PC-3 (cell line): Measurements from ENCODE around the gene PRRC2B. TPM values are rescaled to one million over a fixed set of nuclear protein-coding genes. Genes with fewer than 3 reads are reported as not detected.

Experiments used
- ATAC-seq: fragments of 200-7000 bp; cut with Tn5 transposase; 2 replicates; pipeline ENCODE4 v1.9.1; 2020; ENCODE audit warnings: mild to moderate bottlenecking, moderate library complexity
- BruUV-seq: library from RNA; stranded (reverse); fragments of 400-500 nt; replicated peaks from 2 replicates; lab custom pipeline; 2021; lab: Mats Ljungman, UMichigan
- CTCF ChIA-PET: fragments of 300-600 bp; sonication (Branson Sonifier 250); formaldehyde crosslinking; loops from one replicate; lab custom pipeline; 2022; ENCODE audit warnings: antibody characterized with exemption; lab: Charles Lee
- POLR2A ChIA-PET: fragments of 300-600 bp; sonication (Branson Sonifier 250); formaldehyde crosslinking; loops from one replicate; lab custom pipeline; 2022; ENCODE audit warnings: antibody characterized with exemption; ENCODE audit not compliant: unreplicated experiment; lab: Charles Lee
- DNase-seq: peaks from one replicate; pipeline ENCODE4 v3.0.0-alpha.2; 2015
- H2AFZ ChIP-seq: fragments of 300-600 bp; sonication (generic); 2 replicates; pipeline ENCODE4 v1.6.0; 2016; ENCODE audit warnings: antibody characterized with exemption, low read length
- H3F3A ChIP-seq: fragments of 300-600 bp; sonication (generic); one replicate; pipeline ENCODE4 v1.6.0; 2017; ENCODE audit warnings: antibody characterized with exemption, low read length, control low read depth, mild to moderate bottlenecking; ENCODE audit not compliant: unreplicated experiment
- H3K27ac ChIP-seq: fragments of 300-600 bp; sonication (generic); 2 replicates; pipeline ENCODE4 v1.5.1; 2016; ENCODE audit warnings: mild to moderate bottlenecking, low read length
- H3K27me3 ChIP-seq: fragments of 300-600 bp; sonication (generic); 2 replicates; pipeline ENCODE4 v1.6.1; 2016; ENCODE audit warnings: low read length, mixed read lengths
- H3K36me3 ChIP-seq: fragments of 300-600 bp; sonication (generic); 2 replicates; pipeline ENCODE4 v1.6.1; 2016; ENCODE audit warnings: low read depth, mixed run types, low read length, mixed read lengths
- H3K4me1 ChIP-seq: fragments of 300-600 bp; sonication (generic); 2 replicates; pipeline ENCODE4 v1.5.1; 2016; ENCODE audit warnings: low read length; ENCODE audit not compliant: insufficient read depth
- H3K4me2 ChIP-seq: fragments of 300-600 bp; sonication (generic); 2 replicates; pipeline ENCODE4 v1.6.0; 2016; ENCODE audit warnings: low read length
- H3K4me3 ChIP-seq: fragments of 300-600 bp; sonication (generic); 2 replicates; pipeline ENCODE4 v1.5.1; 2016; ENCODE audit warnings: mild to moderate bottlenecking, low read length, mixed read lengths
- H3K79me2 ChIP-seq: fragments of 300-600 bp; sonication (generic); 2 replicates; pipeline ENCODE4 v1.6.1; 2017; ENCODE audit warnings: low read length, mixed read lengths
- H3K9ac ChIP-seq: fragments of 300-600 bp; sonication (generic); 2 replicates; pipeline ENCODE4 v1.6.0; 2016; ENCODE audit warnings: mild to moderate bottlenecking, low read length
- H3K9me2 ChIP-seq: fragments of 300-600 bp; sonication (generic); replicated peaks from 2 replicates; pipeline ENCODE4 v1.6.1; 2016; ENCODE audit warnings: mixed run types, low read length, mixed read lengths
- H3K9me3 ChIP-seq: fragments of 300-600 bp; sonication (generic); 2 replicates; pipeline ENCODE4 v1.6.1; 2016; ENCODE audit warnings: low read length, mixed read lengths
- H4K20me1 ChIP-seq: fragments of 300-600 bp; sonication (generic); 2 replicates; pipeline ENCODE4 v1.6.1; 2016; ENCODE audit warnings: low read length, mixed read lengths
- EZH2 ChIP-seq: fragments of 300-600 bp; sonication (generic); IDR thresholded peaks from one replicate; pipeline ENCODE4 v1.6.1; 2017; ENCODE audit warnings: antibody characterized with exemption, mild to moderate bottlenecking, low read length; ENCODE audit not compliant: unreplicated experiment
- EZH2phosphoT487 ChIP-seq: fragments of 300-600 bp; sonication (generic); IDR thresholded peaks from 2 replicates; pipeline ENCODE4 v1.6.1; 2018; ENCODE audit warnings: mild to moderate bottlenecking, antibody characterized with exemption, low read length, borderline replicate concordance
- intact Hi-C: fragments of 100-400 bp; cut with micrococcal nuclease; formaldehyde crosslinking; loops from 2 replicates; pipeline ENCODE4 v1.9.0; 2023
- total RNA-seq: library from RNA; depleted of rRNA; stranded (reverse); fragments of >200 nt; gene quantifications from 2 replicates; pipeline ENCODE4 v1.2.3, GENCODE V29; 2014
- TF ChIP-seq, protein P1 (sequence below): fragments of 300-600 bp; sonication (generic); conservative IDR thresholded peaks from 2 replicates; pipeline ENCODE4 v1.5.1; 2017; ENCODE audit warnings: antibody characterized with exemption, low read depth, mild to moderate bottlenecking, low read length

Gene PRRC2B
- total RNA-seq, 1 experiment from 2014 or later: 46.9 TPM

DNA sequence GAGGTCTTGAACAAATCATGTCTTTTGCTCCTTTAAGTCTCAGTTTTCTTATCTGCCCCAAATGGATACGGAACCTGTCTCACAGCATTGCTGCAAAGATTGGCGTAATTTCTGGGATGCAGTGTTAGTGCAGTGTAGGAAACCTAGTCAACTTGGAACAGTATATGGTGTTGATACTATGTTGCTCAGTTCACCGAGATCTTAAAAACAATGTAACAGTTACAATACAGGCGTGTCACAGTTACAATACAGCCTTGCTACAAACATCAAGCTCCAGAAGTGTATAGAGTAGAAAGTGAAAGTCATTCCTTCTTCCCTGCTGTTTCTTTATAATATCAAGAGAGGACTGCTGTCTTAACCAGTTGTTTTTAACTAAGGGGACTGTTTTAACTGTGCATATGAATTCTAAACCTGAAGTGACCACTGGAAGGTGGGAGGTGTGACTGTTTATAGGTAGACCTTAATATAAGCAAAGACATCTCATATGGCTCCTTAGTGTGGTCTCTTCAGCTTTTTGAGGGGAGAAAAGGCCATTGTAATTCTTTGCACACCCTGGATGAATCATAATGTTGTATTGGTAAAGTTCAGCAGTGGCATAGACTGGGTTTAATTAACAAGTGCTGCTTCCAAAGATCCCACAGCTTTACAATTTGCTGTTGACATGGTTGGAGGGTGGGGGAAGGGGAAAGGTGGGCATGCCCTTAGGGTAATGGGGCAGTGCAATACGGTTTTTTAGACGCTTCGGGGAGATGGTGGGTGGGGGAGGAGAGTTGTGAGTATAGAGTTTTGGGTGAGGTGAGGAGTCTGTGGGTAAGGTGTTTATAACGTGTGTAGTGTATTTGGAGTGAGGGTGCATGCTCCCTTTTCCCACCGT is 12.9 kb downstream of the PRRC2B start:
- Histone ChIP-seq H3K36me3 (no peaks in the 10 kb centered on the region), H4K20me1 (peaks cover 81% of the 10 kb centered on the region), H3K4me1 (peaks cover 13% of the 10 kb centered on the region), H3K79me2 (peaks cover 100% of the 10 kb centered on the region), H3K4me2 (no peak overlapping the region), H3K9me2 (no peaks in the 10 kb centered on the region), H3K9ac (no peak overlapping the region), H3F3A (no peaks in the 10 kb centered on the region), H3K4me3 (no peak overlapping the region), H3K9me3 (no peaks in the 10 kb centered on the region), H2AFZ (no peak overlapping the region), H3K27me3 (no peaks in the 10 kb centered on the region), H3K27ac (no peak overlapping the region)
- ChIA-PET POLR2A (interaction anchor here (0.6 kb wide), 1 partner anchor 12 kb away, joined by 3 read pairs; no protein-coding TSS in a partner anchor), CTCF (no interaction called here)
- DNase-seq (no peak), ATAC-seq (no peak; the same call in 1 of the 2 replicates)
- intact Hi-C loops: no loop called here
- BruUV-seq: no TSS peak
- TF ChIP-seq EZH2 (no peak), EZH2phosphoT487 (no peak)
- TF ChIP-seq, protein P1, sequence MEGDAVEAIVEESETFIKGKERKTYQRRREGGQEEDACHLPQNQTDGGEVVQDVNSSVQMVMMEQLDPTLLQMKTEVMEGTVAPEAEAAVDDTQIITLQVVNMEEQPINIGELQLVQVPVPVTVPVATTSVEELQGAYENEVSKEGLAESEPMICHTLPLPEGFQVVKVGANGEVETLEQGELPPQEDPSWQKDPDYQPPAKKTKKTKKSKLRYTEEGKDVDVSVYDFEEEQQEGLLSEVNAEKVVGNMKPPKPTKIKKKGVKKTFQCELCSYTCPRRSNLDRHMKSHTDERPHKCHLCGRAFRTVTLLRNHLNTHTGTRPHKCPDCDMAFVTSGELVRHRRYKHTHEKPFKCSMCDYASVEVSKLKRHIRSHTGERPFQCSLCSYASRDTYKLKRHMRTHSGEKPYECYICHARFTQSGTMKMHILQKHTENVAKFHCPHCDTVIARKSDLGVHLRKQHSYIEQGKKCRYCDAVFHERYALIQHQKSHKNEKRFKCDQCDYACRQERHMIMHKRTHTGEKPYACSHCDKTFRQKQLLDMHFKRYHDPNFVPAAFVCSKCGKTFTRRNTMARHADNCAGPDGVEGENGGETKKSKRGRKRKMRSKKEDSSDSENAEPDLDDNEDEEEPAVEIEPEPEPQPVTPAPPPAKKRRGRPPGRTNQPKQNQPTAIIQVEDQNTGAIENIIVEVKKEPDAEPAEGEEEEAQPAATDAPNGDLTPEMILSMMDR: no peak

DNA sequence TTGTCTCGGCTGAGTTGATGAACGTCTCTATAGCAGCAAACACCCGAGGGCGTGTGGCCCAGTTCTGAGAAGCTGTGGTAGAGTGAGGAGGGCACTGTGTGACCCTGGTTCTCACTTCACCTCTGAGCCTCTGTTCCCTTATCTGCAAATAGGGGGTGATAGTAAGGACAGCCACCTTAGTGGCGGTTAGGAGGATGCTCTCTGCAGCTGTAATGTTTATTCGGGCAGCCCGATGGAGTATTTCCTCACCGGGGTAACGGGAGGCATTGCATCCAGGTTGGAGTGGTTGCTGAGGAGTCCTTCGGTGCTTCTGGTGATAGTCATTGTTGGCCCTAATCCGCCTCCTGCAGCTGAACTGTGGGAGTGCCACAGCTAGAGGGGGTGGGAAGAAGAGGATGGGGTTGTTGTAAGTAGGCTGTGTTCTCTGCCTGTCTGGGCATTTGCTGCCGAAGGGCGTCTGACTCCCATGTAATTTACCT is 13.9 kb downstream of the PRRC2B start:
- no peak overlapping the region for H3K9ac ChIP-seq
- no peaks in the 10 kb centered on the region for H3K9me3 ChIP-seq
- intact Hi-C loops: no loop called here
- TF ChIP-seq, protein P1: no peak; the same call in 1 of the 2 replicates
- TF ChIP-seq EZH2: no peak
- TF ChIP-seq EZH2phosphoT487: no peak
- no peaks in the 10 kb centered on the region for H3F3A ChIP-seq
- H4K20me1 ChIP-seq: peaks cover 83% of the 10 kb centered on the region
- DNase-seq (no peak), ATAC-seq (no peak)
- no peak overlapping the region for H3K4me3 ChIP-seq
- H3K27me3 ChIP-seq: no peaks in the 10 kb centered on the region
- POLR2A ChIA-PET: no interaction called here
- no peaks in the 10 kb centered on the region for H3K36me3 ChIP-seq
- no peak overlapping the region for H3K27ac ChIP-seq
- H3K79me2 ChIP-seq: peaks cover 100% of the 10 kb centered on the region
- no peaks in the 10 kb centered on the region for H3K9me2 ChIP-seq
- CTCF ChIA-PET: no interaction called here
- peaks cover 4% of the 10 kb centered on the region; the same call in 1 of the 2 replicates for H3K4me1 ChIP-seq
- H3K4me2 ChIP-seq: no peak overlapping the region
- H2AFZ ChIP-seq: no peak overlapping the region
- BruUV-seq: no TSS peak
